ENCODE measurements around the gene TTC33. TPM values are rescaled to one million over a fixed set of nuclear protein-coding genes. Genes with fewer than 3 reads are reported as not detected.

Gene TTC33
- total RNA-seq, 2 donors from 2014 or later, result 13.5 to 19.3 TPM

DNA sequence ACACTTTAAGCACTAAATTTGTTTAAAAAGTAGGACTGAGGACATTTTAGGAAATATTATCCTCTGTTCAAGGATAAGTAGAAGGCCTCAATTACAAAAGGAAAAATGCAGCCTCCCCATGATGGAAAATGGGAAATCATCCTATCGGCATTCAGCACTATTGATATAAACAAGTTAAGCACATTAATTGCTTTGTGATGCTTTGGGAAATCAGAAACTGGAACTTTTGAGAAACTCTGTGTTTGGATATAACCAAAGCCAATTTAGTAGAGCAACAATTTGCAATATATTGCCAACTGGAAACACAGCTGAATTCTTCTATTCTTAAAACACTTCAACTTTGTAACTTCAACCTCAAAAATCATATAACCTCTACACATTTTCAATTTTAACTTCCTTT, 141.3 kb downstream of the TTC33 start:
- no peak for DNase-seq
- TF ChIP-seq, protein P1, sequence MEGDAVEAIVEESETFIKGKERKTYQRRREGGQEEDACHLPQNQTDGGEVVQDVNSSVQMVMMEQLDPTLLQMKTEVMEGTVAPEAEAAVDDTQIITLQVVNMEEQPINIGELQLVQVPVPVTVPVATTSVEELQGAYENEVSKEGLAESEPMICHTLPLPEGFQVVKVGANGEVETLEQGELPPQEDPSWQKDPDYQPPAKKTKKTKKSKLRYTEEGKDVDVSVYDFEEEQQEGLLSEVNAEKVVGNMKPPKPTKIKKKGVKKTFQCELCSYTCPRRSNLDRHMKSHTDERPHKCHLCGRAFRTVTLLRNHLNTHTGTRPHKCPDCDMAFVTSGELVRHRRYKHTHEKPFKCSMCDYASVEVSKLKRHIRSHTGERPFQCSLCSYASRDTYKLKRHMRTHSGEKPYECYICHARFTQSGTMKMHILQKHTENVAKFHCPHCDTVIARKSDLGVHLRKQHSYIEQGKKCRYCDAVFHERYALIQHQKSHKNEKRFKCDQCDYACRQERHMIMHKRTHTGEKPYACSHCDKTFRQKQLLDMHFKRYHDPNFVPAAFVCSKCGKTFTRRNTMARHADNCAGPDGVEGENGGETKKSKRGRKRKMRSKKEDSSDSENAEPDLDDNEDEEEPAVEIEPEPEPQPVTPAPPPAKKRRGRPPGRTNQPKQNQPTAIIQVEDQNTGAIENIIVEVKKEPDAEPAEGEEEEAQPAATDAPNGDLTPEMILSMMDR (conservative IDR thresholded peaks at IDR 0.05), result no peak
- no peaks in the 10 kb centered on the region for H3K36me3 ChIP-seq (ENCODE audit: control insufficient read depth, insufficient read depth, low read length)
- WGBS, 2 experiments (ENCODE audit: insufficient coverage in 1 of 2, insufficient read length in 1 of 2), result 75 to 100% methylated on average over 1 of the region's 1 CpG
- Mint-ChIP-seq H3K27ac (no peak overlapping the region), H3K4me1 (no peaks in the 10 kb centered on the region), H3K27me3 (ENCODE audit: insufficient read depth) (no peaks in the 10 kb centered on the region), H3K4me3 (no peak overlapping the region), H3K9me3 (no peaks in the 10 kb centered on the region), H3K36me3 (ENCODE audit: low read depth) (no peaks in the 10 kb centered on the region)
- H3K9ac ChIP-seq (ENCODE audit: extremely low read depth, low read length, poor library complexity, severe bottlenecking), result no peak overlapping the region
- H3K9me3 ChIP-seq (ENCODE audit: control insufficient read depth, low read length), result no peaks in the 10 kb centered on the region
- H3K4me1 ChIP-seq (ENCODE audit: control insufficient read depth, insufficient read depth, low read length), result no peaks in the 10 kb centered on the region
- H3K27ac ChIP-seq (ENCODE audit: low read depth, low read length), result no peak overlapping the region
- H3K4me3 ChIP-seq (ENCODE audit: low read length), result no peak overlapping the region
- no peaks in the 10 kb centered on the region for H3K27me3 ChIP-seq (ENCODE audit: control insufficient read depth, insufficient read depth, low read length, poor library complexity, severe bottlenecking)

DNA sequence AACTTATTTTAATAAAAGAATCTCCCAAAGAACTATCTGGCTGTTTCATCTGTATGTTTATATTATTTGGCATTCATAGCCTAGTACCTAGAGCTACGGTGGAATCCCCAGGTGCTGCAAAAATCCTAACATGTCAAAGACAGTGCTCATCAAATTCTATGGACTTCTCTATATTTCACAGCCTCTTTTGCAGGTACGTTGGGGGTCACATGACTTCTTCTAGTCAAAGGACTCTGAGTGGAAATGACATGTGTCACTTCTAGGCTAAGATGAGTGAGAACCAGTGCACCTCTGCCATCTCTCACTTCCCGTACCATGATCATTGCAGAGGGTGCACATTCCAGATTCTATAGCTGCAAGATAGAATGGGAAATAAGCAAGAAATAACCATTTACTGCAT, 148.6 kb downstream of the TTC33 start:
- Histone ChIP-seq H3K27ac (ENCODE audit: low read depth, low read length) (no peak overlapping the region), H3K4me1 (ENCODE audit: control insufficient read depth, insufficient read depth, low read length) (no peaks in the 10 kb centered on the region), H3K27me3 (ENCODE audit: control insufficient read depth, insufficient read depth, low read length, poor library complexity, severe bottlenecking) (no peaks in the 10 kb centered on the region), H3K9me3 (ENCODE audit: control insufficient read depth, low read length) (no peaks in the 10 kb centered on the region), H3K9ac (ENCODE audit: extremely low read depth, low read length, poor library complexity, severe bottlenecking) (no peak overlapping the region), H3K4me3 (ENCODE audit: low read length) (no peak overlapping the region), H3K36me3 (ENCODE audit: control insufficient read depth, insufficient read depth, low read length) (no peaks in the 10 kb centered on the region)
- 67 to 92% methylated on average over 1 to 3 of the region's 3 CpGs for WGBS, 2 experiments (ENCODE audit: insufficient coverage in 1 of 2, insufficient read length in 1 of 2)
- Mint-ChIP-seq H3K4me1 (no peaks in the 10 kb centered on the region), H3K9me3 (no peaks in the 10 kb centered on the region), H3K4me3 (no peak overlapping the region), H3K27me3 (ENCODE audit: insufficient read depth) (no peaks in the 10 kb centered on the region), H3K27ac (no peak overlapping the region), H3K36me3 (ENCODE audit: low read depth) (no peaks in the 10 kb centered on the region)
- DNase-seq, result no peak
- TF ChIP-seq, protein P1 (conservative IDR thresholded peaks at IDR 0.05), result no peak

DNA sequence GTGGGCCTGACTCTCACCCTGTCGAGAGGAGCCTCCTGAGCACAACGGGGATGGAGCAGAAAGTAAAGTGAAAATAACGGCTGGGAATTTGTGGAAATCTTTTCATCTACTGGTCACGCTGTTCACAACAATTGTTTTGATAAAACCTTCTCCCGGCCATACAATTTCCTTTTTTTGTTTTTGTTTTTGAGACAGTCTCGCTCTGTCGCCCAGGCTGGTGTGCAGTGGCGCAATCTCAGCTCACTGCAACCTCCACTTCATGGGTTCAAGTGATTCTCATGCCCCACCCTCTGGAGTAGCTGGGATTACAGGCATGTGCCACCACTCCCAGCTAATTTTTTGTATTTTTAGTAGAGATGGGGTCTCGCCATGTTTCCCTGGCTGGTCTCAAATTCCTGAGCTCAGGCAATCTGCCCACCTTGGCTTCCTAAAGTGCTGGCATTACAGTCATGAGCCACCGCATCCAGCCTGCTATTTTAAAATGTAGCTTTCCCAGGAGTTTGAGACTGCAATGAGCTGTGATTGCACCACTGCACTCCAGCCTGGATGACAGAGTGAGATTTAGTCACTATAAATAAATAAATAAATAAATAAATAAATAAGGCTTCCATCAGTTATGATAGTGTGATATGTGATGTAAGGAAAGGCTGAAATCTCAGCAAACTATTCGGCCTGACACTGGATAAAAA, 149.5 kb downstream of the TTC33 start:
- H3K4me3 Mint-ChIP-seq, result no peak overlapping the region
- no peak overlapping the region for H3K9ac ChIP-seq (ENCODE audit: extremely low read depth, low read length, poor library complexity, severe bottlenecking)
- no peaks in the 10 kb centered on the region for H3K9me3 Mint-ChIP-seq
- H3K27ac ChIP-seq (ENCODE audit: low read depth, low read length), result no peak overlapping the region
- no peak overlapping the region for H3K27ac Mint-ChIP-seq
- DNase-seq, result no peak
- no peak overlapping the region for H3K4me3 ChIP-seq (ENCODE audit: low read length)
- no peaks in the 10 kb centered on the region for H3K27me3 Mint-ChIP-seq (ENCODE audit: insufficient read depth)
- 92 to 95% methylated on average over 9 to 11 of the region's 11 CpGs for WGBS, 2 experiments (ENCODE audit: insufficient coverage in 1 of 2, insufficient read length in 1 of 2)
- no peaks in the 10 kb centered on the region for H3K4me1 ChIP-seq (ENCODE audit: control insufficient read depth, insufficient read depth, low read length)
- H3K27me3 ChIP-seq (ENCODE audit: control insufficient read depth, insufficient read depth, low read length, poor library complexity, severe bottlenecking), result no peaks in the 10 kb centered on the region
- H3K9me3 ChIP-seq (ENCODE audit: control insufficient read depth, low read length), result no peaks in the 10 kb centered on the region
- TF ChIP-seq, protein P1 (conservative IDR thresholded peaks at IDR 0.05), result no peak
- no peaks in the 10 kb centered on the region for H3K36me3 Mint-ChIP-seq (ENCODE audit: low read depth)
- H3K36me3 ChIP-seq (ENCODE audit: control insufficient read depth, insufficient read depth, low read length), result no peaks in the 10 kb centered on the region
- H3K4me1 Mint-ChIP-seq, result no peaks in the 10 kb centered on the region

All from endodermal cell (in vitro differentiated cells).